Spleen (tissue), 11 donors: ENCODE results near the gene LZTFL1. TPM values are rescaled to one million over a fixed set of nuclear protein-coding genes. Genes with fewer than 3 reads are reported as not detected.

Experiments
- DNase-seq: peaks from one replicate; pipeline ENCODE4 v3.0.0-alpha.2; 2020
- H3K27ac ChIP-seq, 8 donors: fragments of 200-600 bp; sonication (generic) in 7 of 8; 1 replicate in 4 of 8; 2 replicates in 4 of 8; pipeline versions ENCODE4 v1.5.0 to v1.8.0; 2016 to 2021; ENCODE audit warnings: inconsistent platforms in 4 of 8, mild to moderate bottlenecking in 4 of 8, moderate library complexity in 1 of 8
- H3K27me3 ChIP-seq, 7 donors: fragments of 200-600 bp; sonication (generic) in 6 of 7; replicated peaks in 1 of 7; 1 replicate in 4 of 7; 2 replicates in 3 of 7; pipeline versions ENCODE4 v1.5.0 to v1.8.0; 2016 to 2021; ENCODE audit warnings: inconsistent platforms in 3 of 7, mild to moderate bottlenecking in 1 of 7
- H3K36me3 ChIP-seq, 6 donors: fragments of 200-600 bp; sonication (generic) in 5 of 6; 1 replicate in 4 of 6; 2 replicates in 2 of 6; pipeline versions ENCODE4 v1.5.0 to v1.8.0; 2016 to 2021; ENCODE audit warnings: inconsistent platforms in 2 of 6
- H3K4me1 ChIP-seq, 6 donors: fragments of 200-600 bp; sonication (generic) in 5 of 6; 1 replicate in 3 of 6; 2 replicates in 3 of 6; pipeline versions ENCODE4 v1.5.0 to v1.8.0; 2016 to 2021; ENCODE audit warnings: inconsistent platforms in 3 of 6
- H3K4me3 ChIP-seq, 8 donors: fragments of 200-600 bp; sonication (generic) in 7 of 8; 1 replicate in 4 of 8; 2 replicates in 4 of 8; pipeline versions ENCODE4 v1.5.0 to v1.8.0; 2016 to 2021; ENCODE audit warnings: inconsistent platforms in 4 of 8, mild to moderate bottlenecking in 4 of 8, moderate library complexity in 2 of 8
- H3K9me3 ChIP-seq, 8 donors: fragments of 200-600 bp; sonication (generic) in 7 of 8; 1 replicate in 4 of 8; 2 replicates in 4 of 8; pipeline versions ENCODE4 v1.5.0 to v1.8.0; 2016 to 2021; ENCODE audit warnings: inconsistent platforms in 4 of 8
- CTCF ChIP-seq, 11 experiments: fragments of 200-600 bp in 7 of 11; fragments of 450-650 bp in 4 of 11; sonication (generic) in 4 of 11; IDR thresholded peaks in 8 of 11; conservative IDR thresholded peaks in 3 of 11; 1 replicate in 7 of 11; 2 replicates in 4 of 11; pipeline versions ENCODE4 v1.4.0 to v1.8.0; 2016 to 2021; ENCODE audit warnings: antibody characterized with exemption in 11 of 11, inconsistent platforms in 4 of 11, mild to moderate bottlenecking in 1 of 11
- POLR2A ChIP-seq, 3 donors: fragments of 450-650 bp; IDR thresholded peaks; one replicate each; pipeline ENCODE4 v1.5.1; 2017; ENCODE audit warnings: antibody characterized with exemption in 3 of 3, mild to moderate bottlenecking in 1 of 3
- POLR2AphosphoS5 ChIP-seq, 3 donors: sonication (generic); formaldehyde crosslinking; IDR thresholded peaks; one replicate each; pipeline ENCODE4 v1.5.1; 2017; ENCODE audit warnings: antibody characterized with exemption in 3 of 3
- WGBS, 5 donors: extraction: QIAGEN DNeasy Blood & Tissue Kit in 3 of 5; methylation state at CpG; one replicate each; pipeline versions ENCODE4 v1.1.5 to v1.1.7; 2013 to 2018; 5-methylcytosine and 5-hydroxymethylcytosine counted together
- intact Hi-C: fragments of 100-400 bp; cut with DNase I; formaldehyde crosslinking; loops from one replicate; pipeline ENCODE4 v1.15.0; 2023; ENCODE audit warnings: low total_unique reads
- polyA plus RNA-seq, 3 donors: library from polyadenylated mRNA; stranded (reverse); fragments of 200-250 nt; gene quantifications; one replicate each; pipeline ENCODE4 v1.2.1, GENCODE V29; 2013
- total RNA-seq, 7 donors: library from RNA; depleted of rRNA in 3 of 7; stranded (reverse); fragments of >200 nt in 3 of 7; fragmentation: NEBNext Ultra II Directional in 4 of 7; extraction: Animal tissue kit (Norgen Biotek cat#: 25700) in 4 of 7; gene quantifications; one replicate each; pipeline versions ENCODE4 v1.1.0 to v1.2.1, GENCODE V29; 2016 to 2021
- donor health status: healthy with polysubstance abuse.
- donor health status: DM: no; HTN: no; CAD: no; lungs with moderate emphysema.
- donor health status: DM: no; HTN: no; CAD: no.
- donor health status: Bipolar disorder and iron deficiency.
- donor health status: healthy.
- donor health status: DM: no; HTN: no; CAD: no.
- donor health status: DM: yes; HTN: yes; CAD: no.

The LZTFL1 gene
- total and polyA plus RNA-seq, 10 donors = 6.5 to 22.9 (median 15.5) TPM

GRCh38 chr3:45814322-45814721, 27.6 kb downstream of the LZTFL1 start:
- Histone ChIP-seq H3K4me3 (no peak overlapping the region), H3K27me3 (no peaks in the 10 kb centered on the region), H3K4me1 (peaks cover 0 to 12% (median 2%) of the 10 kb centered on the region in 6 donors), H3K27ac (no peak overlapping the region), H3K9me3 (peaks cover 3 to 13% (median 9%) of the 10 kb centered on the region in 8 donors), H3K36me3 (peaks cover 0 to 7% (median 0%) of the 10 kb centered on the region in 6 donors)
- intact Hi-C loops = no loop called here
- WGBS, 5 donors = 82 to 89% (median 88%) methylated on average over 4 of the region's 4 CpGs
- TF ChIP-seq POLR2A (IDR thresholded peaks at IDR 0.05) (no peak), CTCF (IDR thresholded peaks at IDR 0.05 in 8 of 11, conservative IDR thresholded peaks at IDR 0.05 in 3 of 11) (no peak), POLR2AphosphoS5 (IDR thresholded peaks at IDR 0.05) (no peak)
- DNase-seq = no peak

GRCh38 chr3:45807681-45808540, 34.0 kb downstream of the LZTFL1 start:
- TF ChIP-seq CTCF (IDR thresholded peaks at IDR 0.05 in 8 of 11, conservative IDR thresholded peaks at IDR 0.05 in 3 of 11) = no peak
- TF ChIP-seq POLR2A (IDR thresholded peaks at IDR 0.05) = no peak
- no peak for TF ChIP-seq POLR2AphosphoS5 (IDR thresholded peaks at IDR 0.05)
- Histone ChIP-seq H3K27ac (no peak overlapping the region), H3K4me1 (no peaks in the 10 kb centered on the region), H3K27me3 (no peaks in the 10 kb centered on the region), H3K9me3 (no peaks in the 10 kb centered on the region), H3K4me3 (no peak overlapping the region), H3K36me3 (no peaks in the 10 kb centered on the region)
- intact Hi-C loops = no loop called here
- DNase-seq = no peak
- 80 to 85% (median 81%) methylated on average over 10 of the region's 10 CpGs for WGBS, 5 donors

GRCh38 chr3:45807133-45807532, 34.8 kb downstream of the LZTFL1 start:
- intact Hi-C loops = no loop called here
- Histone ChIP-seq H3K9me3 (no peaks in the 10 kb centered on the region), H3K27me3 (no peaks in the 10 kb centered on the region), H3K4me1 (no peaks in the 10 kb centered on the region), H3K36me3 (no peaks in the 10 kb centered on the region), H3K27ac (no peak overlapping the region), H3K4me3 (no peak overlapping the region)
- DNase-seq = no peak
- TF ChIP-seq POLR2A (IDR thresholded peaks at IDR 0.05) (no peak), CTCF (IDR thresholded peaks at IDR 0.05 in 8 of 11, conservative IDR thresholded peaks at IDR 0.05 in 3 of 11) (no peak), POLR2AphosphoS5 (IDR thresholded peaks at IDR 0.05) (no peak)
- 93 to 98% (median 97%) methylated on average over 3 of the region's 3 CpGs for WGBS, 5 donors

GRCh38 chr3:45806072-45806471, 35.8 kb downstream of the LZTFL1 start:
- H3K27me3 ChIP-seq = no peaks in the 10 kb centered on the region
- no peak overlapping the region for H3K27ac ChIP-seq
- H3K4me3 ChIP-seq = no peak overlapping the region
- no peaks in the 10 kb centered on the region for H3K4me1 ChIP-seq
- no peaks in the 10 kb centered on the region for H3K9me3 ChIP-seq
- DNase-seq = no peak
- 75 to 87% (median 84%) methylated on average over 3 of the region's 3 CpGs for WGBS, 5 donors
- TF ChIP-seq POLR2A (IDR thresholded peaks at IDR 0.05) = no peak
- TF ChIP-seq POLR2AphosphoS5 (IDR thresholded peaks at IDR 0.05) = no peak
- no peak for TF ChIP-seq CTCF (IDR thresholded peaks at IDR 0.05 in 8 of 11, conservative IDR thresholded peaks at IDR 0.05 in 3 of 11)
- intact Hi-C loops = no loop called here
- no peaks in the 10 kb centered on the region for H3K36me3 ChIP-seq
